Islet precursor cell (in vitro differentiated cells): ENCODE data around the gene FYTTD1.

Experiments
- DNase-seq: peaks from one replicate; pipeline ENCODE4 v3.0.0-alpha.2; 2018

The FYTTD1 gene

GRCh38 chr3:197794115-197794514 lies 44.4 kb downstream of the FYTTD1 start:
- no peak for DNase-seq

- DNase-seq, result no peak
Observed at GRCh38 chr3:197795200-197795599, 45.5 kb downstream of the FYTTD1 start.

- DNase-seq, result no peak
Observed at GRCh38 chr3:197796087-197796486, 46.4 kb downstream of the FYTTD1 start.

- no peak for DNase-seq
Observed at GRCh38 chr3:197798863-197799262, 49.2 kb downstream of the FYTTD1 start.

- DNase-seq, result no peak
Observed at GRCh38 chr3:197800379-197800778, 50.7 kb downstream of the FYTTD1 start.

- DNase-seq, result no peak
Observed at GRCh38 chr3:197801891-197802778, 52.5 kb downstream of the FYTTD1 start.

- no peak for DNase-seq
Observed at GRCh38 chr3:197802779-197803459, 53.2 kb downstream of the FYTTD1 start.

GRCh38 chr3:197804511-197804910 lies 54.8 kb downstream of the FYTTD1 start:
- no peak for DNase-seq

GRCh38 chr3:197807969-197808587 lies 58.4 kb downstream of the FYTTD1 start:
- DNase-seq, result no peak

GRCh38 chr3:197809356-197810020 lies 59.8 kb downstream of the FYTTD1 start:
- DNase-seq, result no peak

- DNase-seq, result no peak
Observed at GRCh38 chr3:197810901-197811300, 61.2 kb downstream of the FYTTD1 start.

GRCh38 chr3:197811343-197811742 lies 61.7 kb downstream of the FYTTD1 start:
- no peak for DNase-seq

GRCh38 chr3:197814372-197814771 lies 64.7 kb downstream of the FYTTD1 start:
- no peak for DNase-seq

- no peak for DNase-seq
Observed at GRCh38 chr3:197820550-197821335, 71.1 kb downstream of the FYTTD1 start.

- DNase-seq, result no peak
Observed at GRCh38 chr3:197829397-197830045, 79.8 kb downstream of the FYTTD1 start.

GRCh38 chr3:197830308-197830966 lies 80.8 kb downstream of the FYTTD1 start:
- no peak for DNase-seq

GRCh38 chr3:197830967-197831313 lies 81.3 kb downstream of the FYTTD1 start:
- no peak for DNase-seq

- no peak for DNase-seq
Observed at GRCh38 chr3:197833930-197834715, 84.4 kb downstream of the FYTTD1 start.

- DNase-seq, result no peak
Observed at GRCh38 chr3:197835509-197835908, 85.8 kb downstream of the FYTTD1 start.

GRCh38 chr3:197836244-197836643 lies 86.6 kb downstream of the FYTTD1 start:
- DNase-seq, result no peak
